Astrocyte of the spinal cord (primary cell): ENCODE measurements around the gene PLXDC1.

Experiments
- DNase-seq: peaks from one replicate; pipeline ENCODE4 v3.0.0; 2011; ENCODE audit warnings: low read depth, low spot score
- H3K4me3 ChIP-seq: 2 replicates; pipeline ENCODE4 v1.5.1; 2011; ENCODE audit warnings: low read depth, mild to moderate bottlenecking, low read length, moderate library complexity
- CTCF ChIP-seq: IDR thresholded peaks from 2 replicates; pipeline ENCODE4 v1.5.1; 2012; ENCODE audit warnings: low read depth, mild to moderate bottlenecking, low read length, inconsistent platforms
- in situ Hi-C: cut with HindIII; loops from 2 replicates; pipeline ENCODE4 v1.10.0; 2017; ENCODE audit warnings: low sequenced_read_pairs

PLXDC1 gene

GRCh38 chr17:39196808-39197291 is 45.4 kb upstream of the PLXDC1 start:
- no peak for DNase-seq
- peak overlapping the region; percentile 77 for H3K4me3 ChIP-seq
- TF ChIP-seq CTCF = no peak
- in situ Hi-C loops = no loop called here

GRCh38 chr17:39196241-39196807 is 44.9 kb upstream of the PLXDC1 start:
- DNase-seq = no peak
- in situ Hi-C loops = no loop called here
- H3K4me3 ChIP-seq = peak overlapping the region; percentile 77
- no peak for TF ChIP-seq CTCF

- no peak for DNase-seq
- peak overlapping the region; percentile 77 for H3K4me3 ChIP-seq
- in situ Hi-C loops = no loop called here
- no peak for TF ChIP-seq CTCF
Observed at GRCh38 chr17:39195568-39196160, 44.2 kb upstream of the PLXDC1 start.

GRCh38 chr17:39194985-39195524 is 43.6 kb upstream of the PLXDC1 start:
- no peak overlapping the region for H3K4me3 ChIP-seq
- TF ChIP-seq CTCF = no peak
- in situ Hi-C loops = no loop called here
- no peak for DNase-seq

GRCh38 chr17:39194089-39194984 is 42.9 kb upstream of the PLXDC1 start:
- no peak overlapping the region for H3K4me3 ChIP-seq
- peak; percentile 69 for TF ChIP-seq CTCF
- in situ Hi-C loops = no loop called here
- DNase-seq = peak; percentile 58

- DNase-seq = no peak
- no peak overlapping the region for H3K4me3 ChIP-seq
- TF ChIP-seq CTCF = no peak
- in situ Hi-C loops = no loop called here
Observed at GRCh38 chr17:39193346-39193745, 41.9 kb upstream of the PLXDC1 start.
